Myocyte (in vitro differentiated cells): Measurements from ENCODE around the gene LSM4. TPM values are rescaled to one million over a fixed set of nuclear protein-coding genes. Genes with fewer than 3 reads are reported as not detected.

Experiments
- DNase-seq: peaks from one replicate; pipeline ENCODE4 v3.0.0-alpha.2; 2012; ENCODE audit warnings: low read depth
- total RNA-seq: library from RNA; depleted of rRNA; stranded (reverse); fragments of >200 nt; gene quantifications from 2 replicates; pipeline ENCODE4 v1.2.3, GENCODE V29; 2014

LSM4 gene
- total RNA-seq, 1 donor from 2014 or later: 353 TPM

GRCh38 chr19:18311502-18312091 lies 11.3 kb downstream of the LSM4 start:
- no peak for DNase-seq

GRCh38 chr19:18310966-18311365 lies 11.9 kb downstream of the LSM4 start:
- DNase-seq: no peak

GRCh38 chr19:18310118-18310909 lies 12.6 kb downstream of the LSM4 start:
- DNase-seq: no peak

GRCh38 chr19:18309525-18310064 lies 13.3 kb downstream of the LSM4 start:
- DNase-seq: no peak

GRCh38 chr19:18308948-18309325 lies 13.9 kb downstream of the LSM4 start:
- no peak for DNase-seq

GRCh38 chr19:18308051-18308947 lies 14.6 kb downstream of the LSM4 start:
- DNase-seq: no peak

- no peak for DNase-seq
Observed at GRCh38 chr19:18307271-18307681, 15.6 kb downstream of the LSM4 start.

GRCh38 chr19:18306888-18307260 lies 16.0 kb downstream of the LSM4 start:
- no peak for DNase-seq

GRCh38 chr19:18306209-18306887 lies 16.5 kb downstream of the LSM4 start:
- DNase-seq: no peak

GRCh38 chr19:18304458-18305310 lies 18.2 kb downstream of the LSM4 start:
- peak; percentile 90 for DNase-seq

- DNase-seq: no peak
Observed at GRCh38 chr19:18304208-18304457, 18.7 kb downstream of the LSM4 start.

- DNase-seq: no peak
Observed at GRCh38 chr19:18301718-18302111, 21.2 kb downstream of the LSM4 start.

GRCh38 chr19:18300930-18301717 lies 21.8 kb downstream of the LSM4 start:
- DNase-seq: peak; percentile 98

- no peak for DNase-seq
Observed at GRCh38 chr19:18299654-18300053, 23.2 kb downstream of the LSM4 start.

- no peak for DNase-seq
Observed at GRCh38 chr19:18298601-18299000, 24.3 kb downstream of the LSM4 start.

- no peak for DNase-seq
Observed at GRCh38 chr19:18297308-18297707, 25.6 kb downstream of the LSM4 start.

GRCh38 chr19:18295034-18295451 lies 27.8 kb downstream of the LSM4 start:
- DNase-seq: no peak

- no peak for DNase-seq
Observed at GRCh38 chr19:18294467-18294864, 28.4 kb downstream of the LSM4 start.

- DNase-seq: no peak
Observed at GRCh38 chr19:18293642-18294466, 29.0 kb downstream of the LSM4 start.
